GM21515 (cell line): ENCODE results near the gene CMAS.
"Not testable (repeated sequence)": the region's sequence is repeated elsewhere in the genome, so short reads cannot be mapped to it uniquely, and the experiment has no call there.

Experiments used
- ATAC-seq: cut with Tn5 transposase; IDR thresholded peaks from one replicate; pipeline ENCODE4 v1.9.1; 2021; ENCODE audit not compliant: unreplicated experiment

CMAS gene

GRCh38 chr12:22046968-22047390, 961 bp downstream of the CMAS start:
- ATAC-seq, result no peak

- ATAC-seq, result no peak
Observed at GRCh38 chr12:22047494-22047893, 1.5 kb downstream of the CMAS start.

- no peak for ATAC-seq
Observed at GRCh38 chr12:22048351-22049041, 2.5 kb downstream of the CMAS start.

GRCh38 chr12:22050078-22050477, 4.1 kb downstream of the CMAS start:
- no peak for ATAC-seq

- no peak for ATAC-seq
Observed at GRCh38 chr12:22051114-22051698, 5.2 kb downstream of the CMAS start.

GRCh38 chr12:22052994-22053393, 7.0 kb downstream of the CMAS start:
- not testable (repeated sequence) for ATAC-seq

GRCh38 chr12:22054155-22054554, 8.1 kb downstream of the CMAS start:
- ATAC-seq, result no peak

- no peak for ATAC-seq
Observed at GRCh38 chr12:22056607-22057006, 10.6 kb downstream of the CMAS start.

- ATAC-seq, result no peak
Observed at GRCh38 chr12:22059976-22060647, 14.1 kb downstream of the CMAS start.

GRCh38 chr12:22064968-22065367, 18.9 kb downstream of the CMAS start:
- no peak for ATAC-seq

- ATAC-seq, result no peak
Observed at GRCh38 chr12:22066310-22066709, 20.3 kb downstream of the CMAS start.

- no peak for ATAC-seq
Observed at GRCh38 chr12:22069851-22070250, 23.8 kb downstream of the CMAS start.

GRCh38 chr12:22082190-22082701, 36.2 kb downstream of the CMAS start:
- no peak for ATAC-seq

- ATAC-seq, result no peak
Observed at GRCh38 chr12:22083167-22083566, 37.1 kb downstream of the CMAS start.

- no peak for ATAC-seq
Observed at GRCh38 chr12:22084852-22085251, 38.8 kb downstream of the CMAS start.

GRCh38 chr12:22088886-22089285, 42.9 kb downstream of the CMAS start:
- no peak for ATAC-seq

- ATAC-seq, result no peak
Observed at GRCh38 chr12:22089486-22089885, 43.5 kb downstream of the CMAS start.

GRCh38 chr12:22099062-22099461, 53.0 kb downstream of the CMAS start:
- not testable (repeated sequence) for ATAC-seq

GRCh38 chr12:22100958-22101748, 55.1 kb downstream of the CMAS start:
- no peak for ATAC-seq

GRCh38 chr12:22101749-22102243, 55.8 kb downstream of the CMAS start:
- ATAC-seq, result no peak

- ATAC-seq, result no peak
Observed at GRCh38 chr12:22103418-22103817, 57.4 kb downstream of the CMAS start.
